Ovary (tissue), 9 donors: ENCODE data around the gene TOP2A. TPM values are rescaled to one million over a fixed set of nuclear protein-coding genes. Genes with fewer than 3 reads are reported as not detected.
"Not testable (repeated sequence)": the region's sequence is repeated elsewhere in the genome, so short reads cannot be mapped to it uniquely, and the experiment has no call there.

ENCODE experiments used
- DNase-seq, 5 donors: peaks; one replicate each; pipeline ENCODE4 v3.0.0-alpha.2; 2019 to 2020
- H3K27ac ChIP-seq, 2 donors: fragments of 200-600 bp; one replicate each; pipeline versions ENCODE4 v1.5.1 to v1.8.0; 2019 to 2022
- H3K27me3 ChIP-seq: fragments of 200-600 bp; one replicate; pipeline ENCODE4 v1.8.0; 2022
- H3K36me3 ChIP-seq: fragments of 200-600 bp; sonication (generic); one replicate; pipeline ENCODE4 v1.5.1; 2019
- H3K4me1 ChIP-seq: one replicate; pipeline ENCODE4 v1.8.1; 2013; ENCODE audit warnings: mild to moderate bottlenecking, moderate library complexity; ENCODE audit not compliant: insufficient read depth
- H3K4me3 ChIP-seq: fragments of 200-600 bp; sonication (generic); one replicate; pipeline ENCODE4 v1.5.1; 2017
- H3K9me3 ChIP-seq, 2 donors: fragments of 200-600 bp in 1 of 2; sonication (generic) in 1 of 2; one replicate each; pipeline versions ENCODE4 v1.5.1 to v1.8.1; 2013 to 2019; ENCODE audit warnings: mild to moderate bottlenecking in 1 of 2, moderate library complexity in 1 of 2
- EP300 ChIP-seq: sonication (generic); formaldehyde crosslinking; IDR thresholded peaks from one replicate; pipeline ENCODE4 v1.6.1; 2017; ENCODE audit warnings: antibody characterized with exemption
- POLR2A ChIP-seq: fragments of 450-650 bp; IDR thresholded peaks from one replicate; pipeline ENCODE4 v1.6.1; 2017; ENCODE audit warnings: antibody characterized with exemption, mild to moderate bottlenecking, moderate library complexity
- WGBS, 3 donors: extraction: QIAGEN DNeasy Blood & Tissue Kit in 1 of 3; methylation state at CpG; one replicate each; pipeline versions ENCODE4 v1.1.5 to v1.1.7; 2013 to 2017; 5-methylcytosine and 5-hydroxymethylcytosine counted together
- intact Hi-C, 4 donors: fragments of 100-400 bp; cut with DNase I; formaldehyde crosslinking; loops; one replicate each; pipeline versions ENCODE4 v1.11.0 to v1.15.1; 2022 to 2023
- polyA plus RNA-seq, 2 donors: library from polyadenylated mRNA; stranded (reverse); fragments of 200-250 nt in 1 of 2; fragments of 350-450 nt in 1 of 2; fragmentation: Illumina TruSeq in 1 of 2; extraction: RNeasy Lipid Tissue Mini Kit (QIAGEN cat#74804) in 1 of 2; gene quantifications; one replicate each; pipeline ENCODE4 v1.2.3, GENCODE V29; 2013 to 2014
- total RNA-seq, 7 donors: library from RNA; depleted of rRNA in 2 of 7; stranded (reverse); fragments of >200 nt in 2 of 7; fragmentation: NEBNext Ultra II Directional in 3 of 7; extraction: Animal tissue kit (Norgen Biotek cat#: 25700) in 3 of 7; gene quantifications; one replicate each; pipeline versions ENCODE4 v1.1.0 to v1.2.4, GENCODE V29; 2016 to 2023
- TF ChIP-seq, protein P1 (sequence below), 3 donors: fragments of 450-650 bp in 2 of 3; fragments of 200-600 bp in 1 of 3; IDR thresholded peaks; one replicate each; pipeline versions ENCODE4 v1.5.1 to v1.8.0; 2016 to 2022; ENCODE audit warnings: antibody characterized with exemption in 3 of 3, mild to moderate bottlenecking in 1 of 3
- donor health status: DM: no; HTN: no; CAD: no; lungs with moderate emphysema.
- donor health status: DM: no; HTN: no; CAD: no.
- donor health status: Bipolar disorder and iron deficiency.
- donor health status: DM: yes; HTN: yes; CAD: no.
- donor health status: DM: no; HTN: no; CAD: no.
- donor health status: DM: yes; HTN: yes; CAD: no.

Gene TOP2A
- total and polyA plus RNA-seq, 9 donors = 0.36 to 4.5 (median 1.2) TPM

DNA sequence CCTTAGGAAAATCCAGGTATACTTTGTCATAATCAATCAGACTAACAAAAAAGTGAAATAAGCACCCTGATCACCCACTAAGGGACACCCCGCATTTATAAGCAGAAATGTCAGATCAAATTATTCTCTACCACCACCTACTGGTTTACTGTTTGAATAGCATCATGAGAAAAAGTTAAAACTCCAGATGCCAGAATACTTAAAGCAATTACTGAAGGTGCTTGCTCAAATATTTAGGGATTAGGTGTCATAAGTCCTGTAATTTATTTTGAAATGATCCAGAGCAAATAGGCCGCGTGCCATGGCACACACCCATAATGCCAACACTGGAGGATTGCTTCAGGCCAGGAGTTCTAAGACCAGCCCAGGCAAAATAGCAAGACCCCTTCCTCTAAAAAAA is 2.3 kb downstream of the TOP2A start:
- H3K4me1 ChIP-seq = peaks cover 6% of the 10 kb centered on the region
- H3K27ac ChIP-seq = no peak overlapping the region
- TF ChIP-seq, protein P1, sequence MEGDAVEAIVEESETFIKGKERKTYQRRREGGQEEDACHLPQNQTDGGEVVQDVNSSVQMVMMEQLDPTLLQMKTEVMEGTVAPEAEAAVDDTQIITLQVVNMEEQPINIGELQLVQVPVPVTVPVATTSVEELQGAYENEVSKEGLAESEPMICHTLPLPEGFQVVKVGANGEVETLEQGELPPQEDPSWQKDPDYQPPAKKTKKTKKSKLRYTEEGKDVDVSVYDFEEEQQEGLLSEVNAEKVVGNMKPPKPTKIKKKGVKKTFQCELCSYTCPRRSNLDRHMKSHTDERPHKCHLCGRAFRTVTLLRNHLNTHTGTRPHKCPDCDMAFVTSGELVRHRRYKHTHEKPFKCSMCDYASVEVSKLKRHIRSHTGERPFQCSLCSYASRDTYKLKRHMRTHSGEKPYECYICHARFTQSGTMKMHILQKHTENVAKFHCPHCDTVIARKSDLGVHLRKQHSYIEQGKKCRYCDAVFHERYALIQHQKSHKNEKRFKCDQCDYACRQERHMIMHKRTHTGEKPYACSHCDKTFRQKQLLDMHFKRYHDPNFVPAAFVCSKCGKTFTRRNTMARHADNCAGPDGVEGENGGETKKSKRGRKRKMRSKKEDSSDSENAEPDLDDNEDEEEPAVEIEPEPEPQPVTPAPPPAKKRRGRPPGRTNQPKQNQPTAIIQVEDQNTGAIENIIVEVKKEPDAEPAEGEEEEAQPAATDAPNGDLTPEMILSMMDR (IDR thresholded peaks at IDR 0.05) = peak in 2 of 3 donors; percentile 40 to 60
- TF ChIP-seq POLR2A = no peak
- no peak overlapping the region for H3K4me3 ChIP-seq
- no peak for DNase-seq
- WGBS, 3 donors = 45 to 51% (median 48%) methylated on average over 3 of the region's 3 CpGs
- no peaks in the 10 kb centered on the region for H3K27me3 ChIP-seq
- no peaks in the 10 kb centered on the region for H3K9me3 ChIP-seq
- H3K36me3 ChIP-seq = no peaks in the 10 kb centered on the region
- intact Hi-C loops = no loop called here

GRCh38 chr17:40414312-40414711 is 3.4 kb downstream of the TOP2A start:
- not testable (repeated sequence) for H3K36me3 ChIP-seq, H3K4me1 ChIP-seq, H3K27me3 ChIP-seq, DNase-seq, H3K9me3 ChIP-seq, H3K27ac ChIP-seq, H3K4me3 ChIP-seq
- intact Hi-C loops = loop anchor here in 1 of 4 donors (5.0 kb wide), 1 partner anchor 108 kb away; no protein-coding TSS in a partner anchor
- 91 to 93% (median 92%) methylated on average over 4 of the region's 4 CpGs for WGBS, 3 donors

GRCh38 chr17:40412880-40413279 is 4.8 kb downstream of the TOP2A start:
- no peak for DNase-seq
- Histone ChIP-seq H3K4me1 (peaks cover 6% of the 10 kb centered on the region), H3K9me3 (no peaks in the 10 kb centered on the region), H3K4me3 (no peak overlapping the region), H3K27me3 (no peaks in the 10 kb centered on the region), H3K36me3 (no peaks in the 10 kb centered on the region), H3K27ac (no peak overlapping the region)
- no peak for TF ChIP-seq POLR2A
- TF ChIP-seq, protein P1 (IDR thresholded peaks at IDR 0.05) = no peak
- TF ChIP-seq EP300 = no peak
- intact Hi-C loops = loop anchor here in 1 of 4 donors (5.0 kb wide), 1 partner anchor 109 kb away; no protein-coding TSS in a partner anchor

DNA sequence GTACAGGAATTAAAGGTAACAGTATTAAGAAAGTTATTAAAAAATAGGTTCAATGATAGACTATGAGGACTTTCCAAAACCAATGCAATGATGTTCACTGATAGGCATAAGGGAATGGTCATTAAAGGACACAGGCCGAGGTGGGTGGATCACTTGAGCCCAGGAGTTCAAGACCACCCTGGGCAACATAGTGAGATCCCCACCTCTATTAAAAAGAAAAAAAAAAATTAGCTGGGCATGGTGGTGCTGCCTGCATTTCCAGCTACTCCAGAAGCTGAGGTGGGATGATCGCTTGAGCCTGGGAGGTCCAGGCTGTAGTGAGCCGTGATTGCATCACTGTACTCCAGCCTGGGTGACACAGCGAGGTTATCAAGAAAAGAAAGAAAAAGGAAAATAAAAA is 5.9 kb downstream of the TOP2A start:
- intact Hi-C loops = loop anchor here in 1 of 4 donors (5.0 kb wide), 1 partner anchor 110 kb away; no protein-coding TSS in a partner anchor

GRCh38 chr17:40410082-40410481 is 7.6 kb downstream of the TOP2A start:
- no peak for TF ChIP-seq EP300
- TF ChIP-seq POLR2A = no peak
- TF ChIP-seq, protein P1 (IDR thresholded peaks at IDR 0.05) = no peak
- intact Hi-C loops = loop anchor here in 1 of 4 donors (5.0 kb wide), 1 partner anchor 112 kb away; no protein-coding TSS in a partner anchor
- H3K4me1 ChIP-seq = peaks cover under 1% of the 10 kb centered on the region
- no peaks in the 10 kb centered on the region for H3K27me3 ChIP-seq
- no peaks in the 10 kb centered on the region for H3K36me3 ChIP-seq
- no peak overlapping the region for H3K27ac ChIP-seq
- H3K9me3 ChIP-seq = no peaks in the 10 kb centered on the region
- WGBS, 3 donors = 83 to 94% (median 84%) methylated on average over 1 of the region's 1 CpG
- no peak for DNase-seq
- H3K4me3 ChIP-seq = no peak overlapping the region

More for the DNA sequence above, 5.9 kb downstream of the TOP2A start:
- peaks cover 2% of the 10 kb centered on the region for H3K4me1 ChIP-seq
- no peak overlapping the region for H3K4me3 ChIP-seq
- 90 to 94% (median 92%) methylated on average over 4 of the region's 4 CpGs for WGBS, 3 donors
- H3K27me3 ChIP-seq = no peaks in the 10 kb centered on the region
- TF ChIP-seq, protein P1 (IDR thresholded peaks at IDR 0.05) = no peak
- TF ChIP-seq POLR2A (no peak), EP300 (no peak)
- H3K36me3 ChIP-seq = no peaks in the 10 kb centered on the region
- no peak for DNase-seq
- no peak overlapping the region for H3K27ac ChIP-seq
- H3K9me3 ChIP-seq = no peaks in the 10 kb centered on the region

- 90 to 97% (median 93%) methylated on average over 4 of the region's 4 CpGs for WGBS, 3 donors
- H3K36me3 ChIP-seq, DNase-seq, H3K4me1 ChIP-seq, H3K27me3 ChIP-seq, intact Hi-C loops, H3K4me3 ChIP-seq, H3K9me3 ChIP-seq, H3K27ac ChIP-seq: not testable (repeated sequence)
These were observed 8.2 kb downstream of the TOP2A start for GRCh38 chr17:40409540-40409939.
